Common myeloid progenitor, CD34-positive (primary cell): Measurements from ENCODE around the gene CHSY1.

Experiments
- CTCF ChIA-PET: fragments of 350-600 bp; sonication (Branson Sonifier 250); formaldehyde crosslinking; loops from one replicate; lab custom pipeline; 2021; ENCODE audit warnings: antibody characterized with exemption; lab: Charles Lee
- POLR2A ChIA-PET: fragments of 350-600 bp; sonication (Branson Sonifier 250); formaldehyde crosslinking; loops from one replicate; lab custom pipeline; 2021; ENCODE audit warnings: antibody characterized with exemption; lab: Charles Lee
- DNase-seq, 3 donors: peaks; one replicate each; pipeline versions ENCODE4 v3.0.0 to v3.0.0-alpha.2; 2013
- H3K27ac ChIP-seq, 2 experiments: 1 replicate in 1 of 2; 2 replicates in 1 of 2; pipeline ENCODE4 v1.7.0; 2013; ENCODE audit warnings: inconsistent platforms in 2 of 2, low read length in 2 of 2, mild to moderate bottlenecking in 2 of 2, low read depth in 1 of 2, moderate library complexity in 1 of 2; ENCODE audit not compliant: severe bottlenecking in 2 of 2, insufficient read depth in 1 of 2, poor library complexity in 1 of 2
- H3K27me3 ChIP-seq, 5 experiments: replicated peaks in 2 of 5; 1 replicate in 3 of 5; 2 replicates in 2 of 5; pipeline versions ENCODE4 v1.6.1 to v1.7.0; 2013; ENCODE audit warnings: low read length in 4 of 5, mild to moderate bottlenecking in 2 of 5, moderate library complexity in 2 of 5, inconsistent platforms in 1 of 5; ENCODE audit not compliant: insufficient read depth in 5 of 5, control insufficient read depth in 4 of 5
- H3K36me3 ChIP-seq, 4 experiments: 1 replicate in 2 of 4; 2 replicates in 2 of 4; pipeline versions ENCODE4 v1.6.1 to v1.7.0; 2013; ENCODE audit warnings: low read length in 3 of 4, control low read depth in 1 of 4, mild to moderate bottlenecking in 1 of 4; ENCODE audit not compliant: control insufficient read depth in 4 of 4, insufficient read depth in 4 of 4
- H3K4me1 ChIP-seq, 4 experiments: 1 replicate in 3 of 4; 2 replicates in 1 of 4; pipeline versions ENCODE4 v1.6.1 to v1.7.1; 2013; ENCODE audit warnings: low read length in 3 of 4, mild to moderate bottlenecking in 3 of 4, control low read depth in 1 of 4, inconsistent platforms in 1 of 4, moderate library complexity in 1 of 4; ENCODE audit not compliant: control insufficient read depth in 4 of 4, insufficient read depth in 4 of 4; ENCODE audit errors: control extremely low read depth in 1 of 4
- H3K4me3 ChIP-seq, 7 experiments: 1 replicate in 4 of 7; 2 replicates in 3 of 7; pipeline versions ENCODE4 v1.5.1 to v1.7.0; 2013; ENCODE audit warnings: mild to moderate bottlenecking in 7 of 7, low read length in 6 of 7, moderate library complexity in 6 of 7, inconsistent platforms in 2 of 7, low read depth in 2 of 7, control low read depth in 1 of 7; ENCODE audit not compliant: insufficient read depth in 4 of 7, control insufficient read depth in 1 of 7; ENCODE audit errors: extremely low read depth in 1 of 7
- H3K9me3 ChIP-seq, 5 experiments: 1 replicate in 4 of 5; 2 replicates in 1 of 5; pipeline versions ENCODE4 v1.6.1 to v1.7.1; 2013; ENCODE audit warnings: low read length in 4 of 5, mild to moderate bottlenecking in 2 of 5, inconsistent platforms in 1 of 5, low read depth in 1 of 5, moderate library complexity in 1 of 5; ENCODE audit not compliant: control insufficient read depth in 4 of 5, insufficient read depth in 2 of 5; ENCODE audit errors: control extremely low read depth in 1 of 5
- WGBS: methylation state at CpG from one replicate; pipeline ENCODE4 v1.1.5; 2013; ENCODE audit not compliant: insufficient coverage; 5-methylcytosine and 5-hydroxymethylcytosine counted together

The CHSY1 gene

GRCh38 chr15:101209285-101209845 is 42.5 kb downstream of the CHSY1 start:
- H3K4me1 ChIP-seq: peaks cover 11 to 47% (median 25%) of the 10 kb centered on the region in 4 experiments
- no peak overlapping the region for H3K4me3 ChIP-seq
- peaks cover 2 to 11% (median 3%) of the 10 kb centered on the region in 4 experiments for H3K36me3 ChIP-seq
- no CpG with 5 or more reads among the region's 5 CpGs for WGBS
- H3K27me3 ChIP-seq: no peaks in the 10 kb centered on the region
- ChIA-PET CTCF (interaction anchor here (0.9 to 1.2 kb wide), 4 partner anchors 16 to 43 kb away, joined by 3 to 4 read pairs (median 3); no protein-coding TSS in a partner anchor), POLR2A (interaction anchor here (0.7 to 1.0 kb wide), 3 partner anchors 12 to 41 kb away, joined by 3 read pairs; no protein-coding TSS in a partner anchor)
- H3K27ac ChIP-seq: peak overlapping the region; percentile 41 to 59
- DNase-seq: no peak
- no peaks in the 10 kb centered on the region for H3K9me3 ChIP-seq

- POLR2A ChIA-PET: no interaction called here
- WGBS: 100% methylated on average over 3 of the region's 5 CpGs
- Histone ChIP-seq H3K4me3 (no peak overlapping the region), H3K27me3 (no peaks in the 10 kb centered on the region), H3K27ac (no peak overlapping the region), H3K36me3 (peaks cover 0 to 4% (median 3%) of the 10 kb centered on the region in 4 experiments), H3K4me1 (peaks cover 18 to 56% (median 33%) of the 10 kb centered on the region in 4 experiments), H3K9me3 (no peaks in the 10 kb centered on the region)
- CTCF ChIA-PET: interaction anchor here (1.0 kb wide), 1 partner anchor 15 kb away, joined by 3 read pairs; no protein-coding TSS in a partner anchor
- no peak for DNase-seq
These were observed 44.0 kb downstream of the CHSY1 start for GRCh38 chr15:101207867-101208288.

- ChIA-PET POLR2A (no interaction called here), CTCF (interaction anchor here (0.8 to 2.1 kb wide), 5 partner anchors 12 to 85 kb away, joined by 3 to 7 read pairs (median 4); no protein-coding TSS in a partner anchor)
- H3K27ac ChIP-seq: no peak overlapping the region
- H3K4me1 ChIP-seq: peaks cover 27 to 66% (median 40%) of the 10 kb centered on the region in 4 experiments
- WGBS: 95% methylated on average over 6 of the region's 12 CpGs
- DNase-seq: no peak
- H3K36me3 ChIP-seq: peaks cover 0 to 7% (median 3%) of the 10 kb centered on the region in 4 experiments
- H3K27me3 ChIP-seq: no peaks in the 10 kb centered on the region
- H3K9me3 ChIP-seq: no peaks in the 10 kb centered on the region
- no peak overlapping the region for H3K4me3 ChIP-seq
These were observed 45.7 kb downstream of the CHSY1 start for GRCh38 chr15:101206176-101206591.

- ChIA-PET CTCF (interaction anchor here (0.7 to 2.1 kb wide), 10 partner anchors 9 to 67 kb away, joined by 3 to 7 read pairs (median 4); no protein-coding TSS in a partner anchor), POLR2A (no interaction called here)
- no peaks in the 10 kb centered on the region for H3K27me3 ChIP-seq
- WGBS: no CpG with 5 or more reads among the region's 5 CpGs
- DNase-seq: peak in 1 of 3 donors; percentile 41
- peaks cover 27 to 66% (median 39%) of the 10 kb centered on the region in 4 experiments for H3K4me1 ChIP-seq
- H3K27ac ChIP-seq: no peak overlapping the region
- no peaks in the 10 kb centered on the region for H3K9me3 ChIP-seq
- no peak overlapping the region for H3K4me3 ChIP-seq
- H3K36me3 ChIP-seq: peaks cover 0 to 7% (median 3%) of the 10 kb centered on the region in 4 experiments
These were observed 46.9 kb downstream of the CHSY1 start for GRCh38 chr15:101204739-101205535.

- H3K4me1 ChIP-seq: peaks cover 23 to 64% (median 50%) of the 10 kb centered on the region in 4 experiments
- POLR2A ChIA-PET: no interaction called here
These were observed 48.1 kb downstream of the CHSY1 start for GRCh38 chr15:101203607-101204189.

GRCh38 chr15:101203029-101203573 is 48.7 kb downstream of the CHSY1 start:
- Histone ChIP-seq H3K4me1 (peaks cover 23 to 65% (median 51%) of the 10 kb centered on the region in 4 experiments), H3K9me3 (no peaks in the 10 kb centered on the region), H3K27ac (peak overlapping the region in 1 of 2 experiments; percentile 7), H3K27me3 (no peaks in the 10 kb centered on the region), H3K4me3 (peak overlapping the region in 1 of 7 experiments; percentile 13), H3K36me3 (peaks cover 0 to 7% (median 2%) of the 10 kb centered on the region in 4 experiments)
- DNase-seq: peak in 1 of 3 donors; percentile 29
- WGBS: no CpG with 5 or more reads among the region's 4 CpGs
- ChIA-PET CTCF (no interaction called here), POLR2A (no interaction called here)

More at GRCh38 chr15:101203607-101204189, 48.1 kb downstream of the CHSY1 start:
- WGBS: 100% methylated on average over 3 of the region's 7 CpGs
- Histone ChIP-seq H3K36me3 (peaks cover 0 to 7% (median 2%) of the 10 kb centered on the region in 4 experiments), H3K9me3 (no peaks in the 10 kb centered on the region), H3K4me3 (no peak overlapping the region), H3K27ac (no peak overlapping the region), H3K27me3 (no peaks in the 10 kb centered on the region)
- CTCF ChIA-PET: interaction anchor here (1.6 kb wide), 1 partner anchor 11 kb away, joined by 7 read pairs; no protein-coding TSS in a partner anchor
- DNase-seq: no peak
